Right kidney (tissue), 1 donor: ENCODE results near the gene ITGAE.

Experiments used
- DNase-seq: peaks from one replicate; pipeline ENCODE4 v3.0.0-alpha.2; 2016

The ITGAE gene

DNA sequence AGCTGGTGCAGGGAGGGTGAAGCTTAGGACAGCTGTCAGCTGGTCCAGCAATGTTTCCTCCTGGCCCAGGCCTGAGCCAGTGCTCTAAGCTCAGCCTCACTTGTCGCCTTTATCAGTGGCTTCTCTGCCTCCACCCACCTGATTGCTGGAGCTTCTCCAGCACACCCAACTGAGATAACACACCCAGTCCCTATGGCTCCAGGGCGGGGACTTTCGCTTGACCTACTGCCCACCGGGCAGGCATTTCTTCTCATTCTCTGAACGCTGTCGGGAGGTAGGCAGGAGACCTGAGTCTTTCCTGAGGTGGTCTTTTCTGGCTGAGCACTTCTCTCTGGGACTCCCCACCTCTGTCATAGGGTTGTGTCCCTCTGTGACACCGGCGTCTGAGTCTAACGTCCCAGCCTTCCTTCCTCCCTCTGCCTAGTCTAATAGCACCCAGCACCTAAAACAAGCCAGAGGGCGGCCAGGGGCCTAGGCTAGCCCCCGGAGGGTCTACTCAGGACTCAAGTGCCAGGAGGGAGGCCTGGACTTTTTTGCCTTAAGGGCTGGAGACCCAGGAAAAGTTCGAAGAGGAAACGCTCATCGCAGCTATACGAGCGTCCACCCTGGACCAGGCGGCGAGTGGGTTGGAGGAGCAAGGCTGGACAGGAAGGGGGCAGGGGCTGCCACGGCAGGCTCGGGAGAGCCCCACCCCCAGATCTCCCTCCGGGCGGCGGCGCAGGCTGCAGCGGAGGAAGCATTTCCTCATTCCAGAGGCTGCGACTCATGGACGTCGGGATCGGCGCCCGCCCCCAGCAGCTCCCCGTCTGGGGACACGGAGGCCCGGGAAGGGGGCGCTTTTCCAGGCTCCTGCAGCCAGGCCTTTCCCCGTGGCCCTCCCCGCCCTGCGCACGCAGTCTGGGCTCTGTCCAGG, 133.4 kb downstream of the ITGAE start:
- DNase-seq: no peak

DNA sequence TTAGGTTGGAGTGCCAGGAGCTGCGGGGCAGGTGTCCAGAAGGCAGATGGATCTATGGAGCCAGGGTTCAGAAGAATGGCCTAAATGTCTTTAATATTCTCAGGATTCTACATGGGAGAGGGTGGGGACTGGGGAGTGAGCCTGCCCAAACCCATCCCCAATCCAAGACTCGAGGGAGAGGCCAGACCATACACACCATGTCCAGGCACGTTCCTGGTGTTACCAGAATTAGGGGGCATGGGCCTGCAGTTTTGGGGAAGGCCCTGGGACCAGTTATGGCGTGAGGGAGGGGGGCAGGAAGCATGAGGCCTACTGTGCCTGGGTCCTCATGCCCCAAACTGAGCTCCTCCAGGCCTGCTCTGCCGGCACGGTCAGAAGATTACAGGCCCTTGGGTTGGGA, 134.5 kb downstream of the ITGAE start:
- no peak for DNase-seq

DNA sequence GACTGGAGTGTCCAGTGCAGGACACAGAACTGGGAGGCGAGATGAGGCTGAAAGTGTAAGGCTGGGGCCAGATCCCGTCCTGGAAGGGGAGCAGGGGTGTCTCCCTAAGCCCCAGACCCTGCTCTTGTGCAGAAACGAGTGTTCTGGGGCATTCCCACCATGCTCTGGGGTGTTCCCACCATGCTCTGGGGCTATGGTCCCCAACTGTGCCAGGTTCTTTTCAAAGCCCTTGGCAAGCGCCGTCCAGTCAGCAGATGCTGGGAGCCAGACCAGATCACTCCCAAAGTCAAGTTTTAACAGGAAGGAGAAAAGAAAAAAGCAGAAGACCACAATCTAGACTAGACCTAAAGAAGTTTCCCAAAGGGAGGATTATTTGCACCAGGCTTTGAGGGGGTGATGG, 135.2 kb downstream of the ITGAE start:
- DNase-seq: no peak
